MG63 (cell line): Measurements from ENCODE around the gene NT5DC2. TPM values are rescaled to one million over a fixed set of nuclear protein-coding genes. Genes with fewer than 3 reads are reported as not detected.
A peak's percentile ranks its signal among the peaks of the same experiment; 100 is the strongest.

Experiments used
- DNase-seq: peaks from one replicate; pipeline ENCODE4 v3.0.0-alpha.2; 2020
- H3K27me3 ChIP-seq: fragments of 250-450 bp; sonication (Bioruptor Pico); 2 replicates; pipeline ENCODE4 v1.5.1; 2020; ENCODE audit warnings: mild to moderate bottlenecking, moderate library complexity
- H3K36me3 ChIP-seq: fragments of 250-450 bp; sonication (Bioruptor Pico); 2 replicates; pipeline ENCODE4 v1.5.1; 2020; ENCODE audit warnings: mild to moderate bottlenecking, moderate library complexity
- H3K4me3 ChIP-seq: fragments of 250-450 bp; sonication (Bioruptor Pico); 2 replicates; pipeline ENCODE4 v1.5.1; 2020; ENCODE audit warnings: mild to moderate bottlenecking, moderate library complexity
- H3K9me3 ChIP-seq: fragments of 250-450 bp; sonication (Bioruptor Pico); 2 replicates; pipeline ENCODE4 v1.5.1; 2020; ENCODE audit warnings: mild to moderate bottlenecking, moderate library complexity
- total RNA-seq: library from RNA; depleted of rRNA; stranded (reverse); fragments of >200 nt; shearing (Covaris generic); gene quantifications from 2 replicates; pipeline ENCODE4 v1.2.3, GENCODE V29; 2014; ENCODE audit warnings: low replicate concordance

Gene NT5DC2
- total RNA-seq, 1 experiment from 2014 or later: 21.5 TPM

- no peaks in the 10 kb centered on the region for H3K9me3 ChIP-seq
- no peak overlapping the region for H3K4me3 ChIP-seq
- H3K27me3 ChIP-seq: no peaks in the 10 kb centered on the region
- no peaks in the 10 kb centered on the region for H3K36me3 ChIP-seq
- no peak for DNase-seq
These were observed 12.8 kb downstream of the NT5DC2 start for GRCh38 chr3:52520716-52521487.

GRCh38 chr3:52520141-52520667 is 13.5 kb downstream of the NT5DC2 start:
- Histone ChIP-seq H3K36me3 (no peaks in the 10 kb centered on the region), H3K27me3 (no peaks in the 10 kb centered on the region), H3K4me3 (no peak overlapping the region), H3K9me3 (no peaks in the 10 kb centered on the region)
- no peak for DNase-seq

GRCh38 chr3:52519445-52520140 is 14.1 kb downstream of the NT5DC2 start:
- no peaks in the 10 kb centered on the region for H3K27me3 ChIP-seq
- no peak for DNase-seq
- no peaks in the 10 kb centered on the region for H3K36me3 ChIP-seq
- no peaks in the 10 kb centered on the region for H3K9me3 ChIP-seq
- H3K4me3 ChIP-seq: no peak overlapping the region

- DNase-seq: no peak
- Histone ChIP-seq H3K9me3 (no peaks in the 10 kb centered on the region), H3K36me3 (no peaks in the 10 kb centered on the region), H3K27me3 (no peaks in the 10 kb centered on the region), H3K4me3 (no peak overlapping the region)
These were observed 14.8 kb downstream of the NT5DC2 start for GRCh38 chr3:52518723-52519444.

GRCh38 chr3:52517796-52518722 is 15.6 kb downstream of the NT5DC2 start:
- Histone ChIP-seq H3K9me3 (no peaks in the 10 kb centered on the region), H3K36me3 (no peaks in the 10 kb centered on the region), H3K27me3 (no peaks in the 10 kb centered on the region), H3K4me3 (no peak overlapping the region)
- DNase-seq: no peak

- Histone ChIP-seq H3K27me3 (no peaks in the 10 kb centered on the region), H3K36me3 (no peaks in the 10 kb centered on the region), H3K4me3 (no peak overlapping the region), H3K9me3 (no peaks in the 10 kb centered on the region)
- no peak for DNase-seq
These were observed 17.0 kb downstream of the NT5DC2 start for GRCh38 chr3:52516509-52517195.

- H3K36me3 ChIP-seq: no peaks in the 10 kb centered on the region
- H3K27me3 ChIP-seq: no peaks in the 10 kb centered on the region
- no peaks in the 10 kb centered on the region for H3K9me3 ChIP-seq
- no peak overlapping the region for H3K4me3 ChIP-seq
- DNase-seq: no peak
These were observed 18.5 kb downstream of the NT5DC2 start for GRCh38 chr3:52515192-52515591.

GRCh38 chr3:52514576-52514975 is 19.1 kb downstream of the NT5DC2 start:
- no peaks in the 10 kb centered on the region for H3K27me3 ChIP-seq
- no peak for DNase-seq
- no peaks in the 10 kb centered on the region for H3K36me3 ChIP-seq
- no peak overlapping the region for H3K4me3 ChIP-seq
- H3K9me3 ChIP-seq: no peaks in the 10 kb centered on the region

GRCh38 chr3:52513281-52513680 is 20.4 kb downstream of the NT5DC2 start:
- H3K27me3 ChIP-seq: no peaks in the 10 kb centered on the region

GRCh38 chr3:52512727-52513126 is 20.9 kb downstream of the NT5DC2 start:
- no peaks in the 10 kb centered on the region for H3K27me3 ChIP-seq
- no peaks in the 10 kb centered on the region for H3K9me3 ChIP-seq
- DNase-seq: no peak
- no peaks in the 10 kb centered on the region for H3K36me3 ChIP-seq
- no peak overlapping the region for H3K4me3 ChIP-seq

More at GRCh38 chr3:52513281-52513680, 20.4 kb downstream of the NT5DC2 start:
- H3K36me3 ChIP-seq: no peaks in the 10 kb centered on the region
- H3K9me3 ChIP-seq: no peaks in the 10 kb centered on the region
- H3K4me3 ChIP-seq: no peak overlapping the region
- DNase-seq: no peak

- no peak overlapping the region for H3K4me3 ChIP-seq
- H3K27me3 ChIP-seq: no peaks in the 10 kb centered on the region
- H3K36me3 ChIP-seq: no peaks in the 10 kb centered on the region
- no peak for DNase-seq
- H3K9me3 ChIP-seq: no peaks in the 10 kb centered on the region
These were observed 21.6 kb downstream of the NT5DC2 start for GRCh38 chr3:52512105-52512504.

- no peak for DNase-seq
These were observed 22.1 kb downstream of the NT5DC2 start for GRCh38 chr3:52511509-52511908.

GRCh38 chr3:52509753-52510328 is 23.8 kb downstream of the NT5DC2 start:
- H3K4me3 ChIP-seq: no peak overlapping the region
- no peaks in the 10 kb centered on the region for H3K27me3 ChIP-seq
- DNase-seq: no peak
- H3K9me3 ChIP-seq: no peaks in the 10 kb centered on the region
- no peaks in the 10 kb centered on the region for H3K36me3 ChIP-seq

More at GRCh38 chr3:52511509-52511908, 22.1 kb downstream of the NT5DC2 start:
- Histone ChIP-seq H3K4me3 (no peak overlapping the region), H3K36me3 (no peaks in the 10 kb centered on the region), H3K27me3 (no peaks in the 10 kb centered on the region), H3K9me3 (no peaks in the 10 kb centered on the region)

GRCh38 chr3:52507359-52507758 is 26.3 kb downstream of the NT5DC2 start:
- no peaks in the 10 kb centered on the region for H3K9me3 ChIP-seq
- peak; percentile 83 for DNase-seq

GRCh38 chr3:52506266-52506966 is 27.2 kb downstream of the NT5DC2 start:
- Histone ChIP-seq H3K36me3 (no peaks in the 10 kb centered on the region), H3K9me3 (no peaks in the 10 kb centered on the region), H3K4me3 (no peak overlapping the region), H3K27me3 (no peaks in the 10 kb centered on the region)
- DNase-seq: no peak

More at GRCh38 chr3:52507359-52507758, 26.3 kb downstream of the NT5DC2 start:
- no peak overlapping the region for H3K4me3 ChIP-seq
- H3K36me3 ChIP-seq: no peaks in the 10 kb centered on the region
- no peaks in the 10 kb centered on the region for H3K27me3 ChIP-seq
